Lung microvascular endothelial cell (primary cell): ENCODE data around the gene ATP9B. TPM values are rescaled to one million over a fixed set of nuclear protein-coding genes. Genes with fewer than 3 reads are reported as not detected.
A peak's percentile ranks its signal among the peaks of the same experiment; 100 is the strongest.
"Not testable (repeated sequence)": the region's sequence is repeated elsewhere in the genome, so short reads cannot be mapped to it uniquely, and the experiment has no call there.

Source experiments
- DNase-seq, 2 donors: peaks; one replicate each; pipeline versions ENCODE4 v3.0.0 to v3.0.0-alpha.2; 2010; ENCODE audit warnings: low read depth in 2 of 2
- total RNA-seq: library from RNA; depleted of rRNA; stranded (reverse); fragments of >200 nt; gene quantifications from 2 replicates; pipeline ENCODE4 v1.2.1, GENCODE V29; 2014

Gene ATP9B
- total RNA-seq, 1 donor from 2014 or later, result 29.0 TPM

- no peak for DNase-seq
Measured at GRCh38 chr18:79283929-79284328, 214.7 kb downstream of the ATP9B start.

- not testable (repeated sequence) for DNase-seq
Measured at GRCh38 chr18:79285191-79285590, 216.0 kb downstream of the ATP9B start.

- DNase-seq, result not testable (repeated sequence)
Measured at GRCh38 chr18:79290409-79290808, 221.2 kb downstream of the ATP9B start.

- DNase-seq, result no peak
Measured at GRCh38 chr18:79290876-79291275, 221.7 kb downstream of the ATP9B start.

GRCh38 chr18:79294235-79294634 lies 225.0 kb downstream of the ATP9B start:
- no peak for DNase-seq

GRCh38 chr18:79299272-79299671 lies 230.1 kb downstream of the ATP9B start:
- no peak for DNase-seq

- DNase-seq, result no peak
Measured at GRCh38 chr18:79299711-79300110, 230.5 kb downstream of the ATP9B start.

GRCh38 chr18:79300413-79300812 lies 231.2 kb downstream of the ATP9B start:
- no peak for DNase-seq

- DNase-seq, result no peak
Measured at GRCh38 chr18:79302120-79302519, 232.9 kb downstream of the ATP9B start.

GRCh38 chr18:79305911-79306310 lies 236.7 kb downstream of the ATP9B start:
- DNase-seq, result no peak

GRCh38 chr18:79309614-79310358 lies 240.6 kb downstream of the ATP9B start:
- DNase-seq, result no peak

GRCh38 chr18:79314838-79315388 lies 245.7 kb downstream of the ATP9B start:
- DNase-seq, result no peak

- DNase-seq, result no peak
Measured at GRCh38 chr18:79315596-79315995, 246.4 kb downstream of the ATP9B start.

GRCh38 chr18:79317703-79318102 lies 248.5 kb downstream of the ATP9B start:
- DNase-seq, result peak in 1 of 2 donors; percentile 13

GRCh38 chr18:79318142-79318673 lies 249.0 kb downstream of the ATP9B start:
- no peak for DNase-seq

- DNase-seq, result no peak
Measured at GRCh38 chr18:79320216-79320850, 251.1 kb downstream of the ATP9B start.

- DNase-seq, result no peak
Measured at GRCh38 chr18:79321625-79322405, 252.6 kb downstream of the ATP9B start.

GRCh38 chr18:79322441-79322840 lies 253.2 kb downstream of the ATP9B start:
- no peak for DNase-seq

GRCh38 chr18:79323471-79323870 lies 254.3 kb downstream of the ATP9B start:
- no peak for DNase-seq

- DNase-seq, result no peak
Measured at GRCh38 chr18:79326413-79327198, 257.4 kb downstream of the ATP9B start.

GRCh38 chr18:79327199-79327721 lies 258.1 kb downstream of the ATP9B start:
- no peak for DNase-seq
